GM10266 (cell line): ENCODE results near the gene MZF1.
"Not testable (repeated sequence)": the region's sequence is repeated elsewhere in the genome, so short reads cannot be mapped to it uniquely, and the experiment has no call there.

Source experiments
- DNase-seq: peaks from one replicate; pipeline ENCODE4 v3.0.0; 2012; ENCODE audit errors: extremely low spot score
- TF ChIP-seq, protein P1 (sequence below): IDR thresholded peaks from 2 replicates; pipeline ENCODE4 v1.5.1; 2012; ENCODE audit warnings: mild to moderate bottlenecking, low read depth; ENCODE audit not compliant: control insufficient read depth, insufficient read depth; ENCODE audit errors: missing control alignments

MZF1 gene

DNA sequence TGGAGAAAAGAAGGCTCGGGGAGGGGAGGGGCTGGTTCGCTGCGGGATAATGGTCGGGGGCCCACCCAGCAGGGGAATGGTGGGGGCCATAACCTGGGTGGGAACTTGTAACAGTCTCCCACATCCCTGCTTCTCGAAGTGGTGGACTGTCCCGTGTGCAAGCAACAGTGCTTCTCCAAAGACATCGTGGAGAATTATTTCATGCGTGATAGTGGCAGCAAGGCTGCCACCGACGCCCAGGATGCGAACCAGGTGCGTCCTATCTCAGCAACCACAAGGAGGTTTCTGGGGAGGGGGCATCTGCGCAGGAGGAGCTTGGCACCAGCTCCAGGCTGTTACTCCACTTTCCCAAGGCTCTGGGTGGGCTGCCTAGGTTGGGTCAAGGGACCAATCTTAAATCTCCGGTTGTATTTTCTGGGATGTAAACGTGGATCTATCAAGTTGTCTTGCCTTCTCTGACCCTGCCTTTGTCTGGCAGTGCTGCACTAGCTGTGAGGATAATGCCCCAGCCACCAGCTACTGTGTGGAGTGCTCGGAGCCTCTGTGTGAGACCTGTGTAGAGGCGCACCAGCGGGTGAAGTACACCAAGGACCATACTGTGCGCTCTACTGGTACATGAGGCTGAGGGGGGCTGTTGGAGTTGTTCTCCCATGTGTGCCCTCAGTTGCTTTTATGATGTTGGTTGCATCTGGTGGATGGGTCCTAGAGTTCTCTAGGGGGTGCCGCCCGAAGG, 27.7 kb downstream of the MZF1 start:
- TF ChIP-seq, protein P1, sequence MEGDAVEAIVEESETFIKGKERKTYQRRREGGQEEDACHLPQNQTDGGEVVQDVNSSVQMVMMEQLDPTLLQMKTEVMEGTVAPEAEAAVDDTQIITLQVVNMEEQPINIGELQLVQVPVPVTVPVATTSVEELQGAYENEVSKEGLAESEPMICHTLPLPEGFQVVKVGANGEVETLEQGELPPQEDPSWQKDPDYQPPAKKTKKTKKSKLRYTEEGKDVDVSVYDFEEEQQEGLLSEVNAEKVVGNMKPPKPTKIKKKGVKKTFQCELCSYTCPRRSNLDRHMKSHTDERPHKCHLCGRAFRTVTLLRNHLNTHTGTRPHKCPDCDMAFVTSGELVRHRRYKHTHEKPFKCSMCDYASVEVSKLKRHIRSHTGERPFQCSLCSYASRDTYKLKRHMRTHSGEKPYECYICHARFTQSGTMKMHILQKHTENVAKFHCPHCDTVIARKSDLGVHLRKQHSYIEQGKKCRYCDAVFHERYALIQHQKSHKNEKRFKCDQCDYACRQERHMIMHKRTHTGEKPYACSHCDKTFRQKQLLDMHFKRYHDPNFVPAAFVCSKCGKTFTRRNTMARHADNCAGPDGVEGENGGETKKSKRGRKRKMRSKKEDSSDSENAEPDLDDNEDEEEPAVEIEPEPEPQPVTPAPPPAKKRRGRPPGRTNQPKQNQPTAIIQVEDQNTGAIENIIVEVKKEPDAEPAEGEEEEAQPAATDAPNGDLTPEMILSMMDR: no peak
- DNase-seq: no peak

DNA sequence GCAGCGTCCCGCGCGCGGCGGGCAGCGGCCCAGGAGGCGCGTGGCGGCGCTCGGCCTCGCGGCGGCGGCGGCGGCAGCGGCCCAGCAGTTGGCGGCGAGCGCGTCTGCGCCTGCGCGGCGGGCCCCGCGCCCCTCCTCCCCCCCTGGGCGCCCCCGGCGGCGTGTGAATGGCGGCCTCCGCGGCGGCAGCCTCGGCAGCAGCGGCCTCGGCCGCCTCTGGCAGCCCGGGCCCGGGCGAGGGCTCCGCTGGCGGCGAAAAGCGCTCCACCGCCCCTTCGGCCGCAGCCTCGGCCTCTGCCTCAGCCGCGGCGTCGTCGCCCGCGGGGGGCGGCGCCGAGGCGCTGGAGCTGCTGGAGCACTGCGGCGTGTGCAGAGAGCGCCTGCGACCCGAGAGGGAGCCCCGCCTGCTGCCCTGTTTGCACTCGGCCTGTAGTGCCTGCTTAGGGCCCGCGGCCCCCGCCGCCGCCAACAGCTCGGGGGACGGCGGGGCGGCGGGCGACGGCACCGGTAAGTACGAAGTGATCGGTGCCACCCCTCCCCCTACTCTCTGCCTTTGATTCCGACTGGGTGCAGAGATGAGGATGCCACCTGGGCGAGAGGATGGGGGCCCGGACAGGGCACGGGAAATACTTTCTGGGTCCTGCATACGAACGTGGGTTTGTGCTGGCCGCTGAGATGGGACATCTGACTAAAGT, 28.4 kb downstream of the MZF1 start:
- DNase-seq: peak; percentile 96
- TF ChIP-seq, protein P1: no peak

DNA sequence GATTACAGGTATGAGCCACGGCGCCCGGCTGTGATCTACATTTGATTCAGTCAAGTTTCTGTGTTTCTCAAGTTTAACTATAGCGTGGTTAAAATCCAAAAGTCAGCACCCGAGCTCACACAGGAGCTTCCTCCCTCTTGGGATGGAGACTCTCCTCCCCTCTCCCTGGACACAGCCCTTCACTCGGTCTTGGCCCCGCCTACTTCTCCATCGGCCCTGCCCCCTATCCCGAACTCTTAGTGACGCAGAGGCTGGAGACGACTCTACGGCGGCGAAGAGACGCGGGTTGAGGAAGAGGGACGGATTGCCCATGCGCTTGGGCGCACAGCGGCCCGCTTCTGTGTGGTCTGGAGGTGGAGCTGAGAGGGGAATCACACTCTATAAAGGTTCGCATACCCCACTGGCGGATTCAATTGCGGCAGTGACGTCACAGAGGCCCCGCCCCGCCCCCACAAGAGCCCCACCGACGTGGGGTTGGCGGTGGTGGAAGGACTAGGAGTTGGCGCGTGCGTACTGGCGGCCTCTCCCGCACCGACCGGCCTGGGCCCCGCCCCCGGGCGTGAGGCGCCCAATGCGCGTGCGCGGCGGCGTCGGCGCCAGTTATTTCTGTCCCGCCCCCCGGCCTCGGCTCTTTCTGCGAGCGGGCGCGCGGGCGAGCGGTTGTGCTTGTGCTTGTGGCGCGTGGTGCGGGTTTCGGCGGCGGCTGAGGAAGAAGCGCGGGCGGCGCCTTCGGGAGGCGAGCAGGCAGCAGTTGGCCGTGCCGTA, 29.1 kb downstream of the MZF1 start, which contains the start of gene TRIM28:
Gene TRIM28, plus strand, starts transcription at position 239 of the 765 bp plus-strand sequence. CDS start 694 bp downstream, outside the sequence.
- TF ChIP-seq, protein P1: no peak
- peak; percentile 100 for DNase-seq

DNA sequence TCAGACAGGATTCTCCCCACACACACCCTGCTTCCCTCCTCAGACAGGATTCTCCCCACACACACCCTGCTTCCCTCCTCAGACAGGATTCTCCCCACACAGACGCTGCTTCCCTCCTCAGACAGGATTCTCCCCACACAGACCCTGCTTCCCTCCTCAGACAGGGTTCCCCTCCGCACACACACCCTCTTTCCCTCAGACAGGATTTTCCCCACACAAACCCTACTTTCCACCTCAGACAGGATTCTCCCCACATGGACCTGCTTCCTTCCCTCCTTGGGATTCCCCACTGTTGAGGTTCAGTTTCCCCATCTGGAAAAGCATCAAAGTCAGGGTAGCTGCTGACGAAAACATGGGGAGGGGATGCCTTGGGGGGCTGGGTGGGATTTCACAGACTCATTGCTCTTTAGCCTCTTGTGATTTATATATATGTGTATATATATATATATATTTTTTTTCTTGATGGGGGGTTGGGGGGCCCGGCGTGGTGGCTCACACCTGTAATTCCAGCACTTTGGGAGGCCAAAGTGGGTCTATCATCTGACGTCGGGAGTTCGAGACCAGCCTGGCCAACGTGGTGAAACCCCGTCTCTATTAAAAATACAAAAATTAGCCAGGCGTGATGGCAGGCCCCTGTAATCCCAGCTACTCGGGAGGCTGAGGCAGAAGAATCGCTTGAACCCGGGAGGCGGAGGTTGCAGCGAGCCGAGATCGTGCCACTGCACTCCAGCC, 30.3 kb downstream of the MZF1 start:
- DNase-seq: not testable (repeated sequence)

DNA sequence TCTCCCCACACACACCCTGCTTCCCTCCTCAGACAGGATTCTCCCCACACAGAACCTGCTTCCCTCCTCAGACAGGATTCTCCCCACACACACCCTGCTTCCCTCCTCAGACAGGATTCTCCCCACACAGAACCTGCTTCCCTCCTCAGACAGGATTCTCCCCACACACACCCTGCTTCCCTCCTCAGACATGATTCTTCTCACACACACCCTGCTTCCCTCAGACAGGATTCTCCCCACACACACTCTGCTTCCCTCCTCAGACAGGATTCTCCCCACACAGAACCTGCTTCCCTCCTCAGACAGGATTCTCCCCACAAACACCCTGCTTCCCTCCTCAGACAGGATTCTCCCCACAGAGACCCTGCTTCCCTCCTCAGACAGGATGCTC, 34.0 kb downstream of the MZF1 start:
- DNase-seq: not testable (repeated sequence)

DNA sequence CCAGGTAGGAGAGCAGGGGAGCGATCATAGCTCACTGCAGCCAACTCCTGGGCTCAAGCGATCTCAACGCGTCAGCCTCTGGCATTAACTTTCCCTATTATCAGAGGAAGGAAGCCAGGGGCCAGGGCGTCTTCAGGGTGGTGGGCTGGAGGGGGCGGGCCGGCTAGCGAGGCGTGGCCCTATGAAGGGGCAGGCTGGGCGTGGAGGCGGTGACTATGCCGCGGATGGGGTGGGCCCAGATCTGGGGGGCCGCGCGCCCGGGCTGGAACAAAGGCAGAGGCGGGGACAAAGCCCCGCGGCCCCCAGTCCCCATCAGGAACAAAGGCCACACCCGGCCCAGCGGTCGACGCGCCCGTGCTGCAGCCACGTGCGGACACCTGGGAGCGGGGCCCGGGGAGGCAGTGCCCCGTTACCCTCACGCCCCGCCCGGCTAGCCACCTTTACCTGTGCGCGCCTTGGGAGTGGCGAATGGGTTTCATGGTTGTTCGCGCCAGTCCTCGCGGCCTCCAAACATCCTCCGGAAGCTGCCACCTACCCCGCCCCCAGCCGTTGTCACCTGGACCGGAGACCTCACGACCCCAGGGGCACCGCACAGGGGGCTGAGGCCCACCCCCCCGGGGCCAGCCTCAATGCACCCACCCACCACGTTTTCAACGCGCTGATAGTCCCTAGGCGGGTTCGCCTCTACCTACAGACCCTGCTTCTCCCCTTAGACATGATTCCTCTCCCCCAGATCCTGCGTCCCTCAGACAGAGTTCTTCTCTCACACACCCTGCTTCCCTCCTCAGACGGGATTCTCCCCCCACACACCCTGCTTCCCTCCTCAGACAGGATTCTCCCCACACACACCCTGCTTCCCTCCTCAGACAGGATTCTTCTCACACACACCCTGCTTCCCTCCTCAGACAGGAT, 34.6 kb downstream of the MZF1 start:
- DNase-seq: no peak
- TF ChIP-seq, protein P1: no peak

DNA sequence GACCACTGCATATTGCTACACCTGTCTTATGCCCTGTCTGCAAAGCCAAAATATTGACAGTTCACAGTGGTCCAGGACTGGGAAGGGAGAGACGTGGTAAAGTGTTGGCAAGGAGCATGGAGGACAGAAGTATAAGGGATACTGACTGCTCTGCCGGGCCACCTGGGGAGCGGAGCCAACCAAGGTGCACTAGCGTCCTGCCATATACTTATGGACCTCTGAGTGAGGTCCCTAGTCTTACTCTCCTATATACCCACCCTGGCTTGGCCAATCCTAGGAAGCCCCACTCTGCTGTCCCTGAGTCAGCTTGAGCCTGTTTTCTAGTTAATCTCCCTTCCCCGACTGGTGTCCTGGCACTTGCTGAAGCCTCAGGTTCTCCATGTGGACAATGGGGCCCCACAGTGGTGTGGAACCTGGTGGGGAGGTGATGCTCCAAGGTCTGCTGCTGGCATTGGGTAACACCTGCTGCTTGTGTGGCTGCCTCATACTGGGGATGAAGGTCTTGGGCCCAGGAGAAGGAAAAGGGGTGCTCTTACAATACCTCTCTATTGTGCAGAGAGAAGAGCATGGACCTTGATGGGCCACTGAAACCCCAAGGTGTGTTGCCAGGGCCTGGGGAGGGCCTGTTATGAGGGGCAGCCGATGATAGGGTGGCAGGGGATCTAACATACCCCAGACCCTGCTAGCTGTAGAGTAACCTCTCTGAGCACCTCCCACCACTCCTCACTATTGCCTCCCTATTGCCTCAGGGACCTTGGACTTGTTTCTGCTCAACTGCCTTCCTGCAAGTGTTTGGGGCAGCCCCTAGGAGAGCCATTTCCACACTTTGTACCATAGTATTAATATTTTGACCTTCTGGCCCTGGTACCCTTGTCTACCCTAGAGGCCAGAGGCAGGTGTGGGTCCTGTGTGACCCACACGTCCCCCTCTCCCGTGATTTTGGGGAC, 36.0 kb downstream of the MZF1 start:
- no peak for DNase-seq
- TF ChIP-seq, protein P1: no peak
